Left renal cortex interstitium (tissue), 4 donors: ENCODE results near the gene UNC93B1. TPM values are rescaled to one million over a fixed set of nuclear protein-coding genes. Genes with fewer than 3 reads are reported as not detected.
"Not testable (repeated sequence)": the region's sequence is repeated elsewhere in the genome, so short reads cannot be mapped to it uniquely, and the experiment has no call there.

ENCODE experiments used
- DNase-seq, 4 donors: peaks; one replicate each; pipeline ENCODE4 v3.0.0-alpha.2; 2013; ENCODE audit warnings: low read depth in 4 of 4, low spot score in 2 of 4, missing footprints in 1 of 4
- polyA plus RNA-seq, 4 donors: library from polyadenylated mRNA; unstranded; fragments of 120-200 nt; gene quantifications; one replicate each; pipeline ENCODE4 v1.2.1, GENCODE V29; 2013; ENCODE audit not compliant: insufficient read length in 4 of 4

UNC93B1 gene
- polyA plus RNA-seq, 4 donors: 10.3 to 15.5 (median 12.8) TPM

DNA sequence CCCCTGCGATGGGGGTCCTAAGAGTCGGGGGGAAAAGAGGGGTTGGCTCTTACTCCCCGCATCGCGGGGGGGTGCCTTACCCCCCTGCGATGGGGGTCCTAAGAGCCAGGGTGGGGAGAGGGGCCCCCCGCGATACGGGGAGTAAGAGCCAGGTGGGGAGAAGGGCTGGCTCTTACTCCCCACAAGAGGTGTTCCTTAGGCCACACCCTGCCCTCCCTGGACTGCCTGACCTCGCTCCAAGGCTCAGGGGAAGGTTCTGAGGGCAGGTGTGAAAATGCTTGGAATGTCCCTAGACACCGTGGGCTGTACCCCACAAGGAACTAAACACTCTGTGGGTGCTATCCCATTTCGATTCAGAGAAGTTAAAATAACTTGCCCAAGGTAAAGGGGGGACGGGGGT lies 7.8 kb downstream of the UNC93B1 start:
- DNase-seq: no peak

DNA sequence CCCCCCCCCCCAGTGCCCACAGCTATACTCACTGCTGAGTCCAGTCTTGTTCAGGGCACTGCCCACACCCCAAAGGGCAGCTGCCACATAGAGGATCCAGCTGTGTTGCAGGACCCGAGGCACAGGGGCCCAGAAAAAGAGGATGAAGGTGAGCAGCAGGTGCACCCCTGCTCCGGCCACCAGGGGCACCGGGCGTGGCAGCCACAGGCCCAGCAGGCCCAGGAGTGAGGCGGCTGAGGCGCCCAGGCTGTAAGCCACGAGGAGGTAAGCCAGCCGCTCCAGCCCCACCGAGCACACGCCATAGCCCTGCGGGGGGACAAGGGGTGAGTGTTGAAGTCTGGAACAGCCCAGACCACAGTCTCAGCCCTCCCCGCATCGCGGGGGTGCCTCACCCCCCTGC lies 8.3 kb downstream of the UNC93B1 start:
- not testable (repeated sequence) for DNase-seq

DNA sequence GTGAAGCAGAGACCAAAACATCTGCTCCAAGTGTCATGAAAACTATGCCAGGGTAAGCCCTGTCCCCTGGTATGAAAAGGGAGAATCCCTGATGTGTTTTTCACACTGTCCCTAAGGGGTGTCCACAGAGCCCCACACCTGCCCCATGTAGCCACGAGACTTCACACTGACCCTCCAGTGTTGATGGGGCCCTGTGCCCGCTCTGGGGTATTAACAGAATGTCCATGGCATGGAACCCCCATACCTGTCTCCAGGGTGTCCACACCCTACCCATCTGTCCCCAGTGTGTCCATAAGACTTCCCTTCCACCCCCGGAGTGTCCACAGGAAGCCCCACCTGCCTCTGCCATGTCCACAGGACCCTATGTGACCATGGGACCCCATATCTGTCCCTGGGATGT lies 8.8 kb downstream of the UNC93B1 start:
- DNase-seq: not testable (repeated sequence)

DNA sequence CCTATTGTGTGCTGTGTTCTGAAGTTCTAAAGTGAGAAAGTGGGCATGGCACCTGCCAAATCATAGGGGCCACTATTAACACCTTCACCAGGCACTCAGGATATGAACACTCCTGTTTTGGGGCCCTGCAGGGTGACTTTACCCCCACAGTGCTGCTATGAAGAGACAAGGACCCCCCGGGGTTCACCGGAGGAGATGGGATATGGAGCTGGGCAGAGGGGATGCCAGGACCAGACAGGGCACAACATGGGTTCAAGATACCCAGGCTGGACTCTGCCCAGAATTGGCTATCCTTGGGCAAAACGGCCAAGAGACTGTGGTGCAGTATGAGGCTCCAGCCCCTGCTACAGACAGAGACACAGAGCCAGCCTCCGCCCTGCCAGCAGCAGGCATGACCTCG lies 9.5 kb downstream of the UNC93B1 start:
- DNase-seq: not testable (repeated sequence)

DNA sequence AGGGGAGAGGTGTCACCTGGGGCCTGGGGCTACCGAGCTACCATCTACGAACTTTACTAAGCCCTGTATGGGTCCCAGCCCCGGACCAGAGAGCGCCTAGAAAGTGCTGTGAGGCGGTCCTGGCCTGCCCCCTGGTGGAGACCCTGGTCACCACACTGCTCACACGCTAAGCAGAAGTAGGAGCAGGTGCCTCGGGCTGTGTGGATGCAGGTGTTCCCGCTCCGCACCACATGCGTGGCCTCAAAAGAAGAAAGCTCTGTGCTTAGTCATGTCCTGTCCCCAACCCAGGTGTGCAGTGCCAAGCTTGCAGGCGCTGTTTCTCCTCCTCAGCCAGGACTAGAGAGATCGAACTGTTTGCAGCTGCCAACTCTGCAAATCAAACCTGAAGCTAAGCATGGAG lies 10.1 kb downstream of the UNC93B1 start:
- not testable (repeated sequence) for DNase-seq

DNA sequence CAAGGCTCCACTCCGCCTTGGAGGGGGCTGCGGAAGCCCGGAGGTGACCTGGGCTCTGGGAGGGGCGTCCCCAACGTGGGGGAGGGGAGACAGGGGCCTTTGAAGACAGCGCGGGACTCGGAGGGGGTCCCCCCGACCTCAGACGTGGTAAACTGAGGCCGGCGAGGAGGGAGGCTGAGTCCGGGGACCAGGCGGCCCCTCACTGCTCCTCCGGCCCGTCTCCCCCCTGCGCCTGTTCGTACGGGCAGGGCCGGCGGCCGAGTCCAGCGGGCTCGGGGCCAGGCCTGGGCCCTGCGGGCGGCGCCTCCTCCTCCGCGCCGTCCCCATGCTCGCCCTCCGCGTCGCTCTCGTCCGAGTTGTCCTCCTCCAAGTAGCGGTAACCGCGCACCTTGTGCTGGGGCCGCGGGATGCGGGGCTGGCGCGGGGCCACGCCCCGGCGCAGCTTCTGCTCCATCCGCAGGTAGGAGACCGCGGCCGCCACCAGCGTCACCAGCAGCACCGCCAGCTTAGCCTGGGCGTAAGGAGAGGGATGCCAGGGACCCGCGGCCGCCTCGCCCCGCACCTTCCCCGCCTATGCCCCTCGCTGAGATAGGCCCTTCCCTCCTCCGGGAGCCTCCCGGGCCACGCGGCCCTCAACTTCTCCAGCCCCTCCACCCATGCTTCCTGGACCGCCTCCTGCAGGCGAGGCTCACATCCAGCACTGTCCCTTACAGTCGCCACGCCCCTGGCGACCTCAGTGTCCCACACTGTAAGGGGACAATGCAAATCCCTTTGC lies 12.4 kb downstream of the UNC93B1 start:
- not testable (repeated sequence) for DNase-seq

DNA sequence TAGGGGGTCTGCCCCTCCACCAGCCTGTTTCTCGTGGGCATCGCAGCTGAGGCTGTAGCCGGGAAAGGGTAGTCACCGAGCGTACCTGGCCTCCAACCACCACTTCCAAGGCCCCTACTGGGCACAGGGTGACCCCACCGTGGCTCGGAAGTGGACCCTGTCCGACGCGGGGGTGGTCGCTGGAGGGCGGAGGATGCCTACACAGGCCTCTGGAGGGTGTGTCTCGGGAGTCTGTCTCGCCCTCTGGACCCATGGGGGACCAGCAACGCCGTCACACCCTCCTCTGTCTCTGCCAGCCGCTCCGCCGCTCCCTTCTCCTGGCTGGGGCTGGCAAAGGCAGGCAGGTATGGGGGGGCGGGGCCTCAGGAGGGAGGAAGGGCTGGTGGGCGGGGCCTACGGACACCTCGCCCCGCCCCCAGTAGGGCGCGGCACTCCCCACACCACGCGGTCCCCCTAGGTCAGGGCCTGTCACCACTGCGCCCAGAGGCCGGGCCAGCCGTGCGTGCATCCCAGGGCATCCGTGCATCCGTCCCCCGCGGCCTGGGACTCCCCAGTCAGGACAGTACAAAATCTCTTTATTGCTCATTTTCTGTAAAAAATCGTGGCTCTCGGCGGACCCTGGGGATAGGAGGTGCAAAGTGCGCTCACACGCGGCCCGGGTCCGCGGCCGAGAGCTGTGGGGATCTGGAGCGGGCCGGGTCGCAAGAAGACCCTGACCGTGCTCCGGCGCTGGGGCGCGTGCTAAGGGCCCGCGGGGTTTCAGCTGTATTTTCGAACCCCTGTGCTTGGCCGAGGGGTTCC lies 13.2 kb downstream of the UNC93B1 start:
- not testable (repeated sequence) for DNase-seq

DNA sequence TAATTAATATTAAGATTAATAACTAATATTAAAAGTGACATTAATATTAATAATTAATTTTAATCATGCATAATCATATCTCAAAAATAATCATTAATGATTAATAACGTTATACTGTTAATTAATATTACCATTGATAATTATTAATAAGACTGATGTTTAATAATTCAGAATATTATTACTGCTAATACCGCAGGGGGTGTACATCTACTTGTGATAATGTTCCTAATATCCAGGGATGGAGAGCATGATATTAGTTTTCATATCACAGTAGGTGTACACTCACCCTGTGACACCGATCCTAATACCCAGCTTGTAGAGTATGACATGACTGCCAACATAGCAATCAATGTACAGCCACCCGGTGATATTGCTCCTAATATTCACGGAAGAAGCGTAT lies 18.6 kb downstream of the UNC93B1 start:
- not testable (repeated sequence) for DNase-seq

DNA sequence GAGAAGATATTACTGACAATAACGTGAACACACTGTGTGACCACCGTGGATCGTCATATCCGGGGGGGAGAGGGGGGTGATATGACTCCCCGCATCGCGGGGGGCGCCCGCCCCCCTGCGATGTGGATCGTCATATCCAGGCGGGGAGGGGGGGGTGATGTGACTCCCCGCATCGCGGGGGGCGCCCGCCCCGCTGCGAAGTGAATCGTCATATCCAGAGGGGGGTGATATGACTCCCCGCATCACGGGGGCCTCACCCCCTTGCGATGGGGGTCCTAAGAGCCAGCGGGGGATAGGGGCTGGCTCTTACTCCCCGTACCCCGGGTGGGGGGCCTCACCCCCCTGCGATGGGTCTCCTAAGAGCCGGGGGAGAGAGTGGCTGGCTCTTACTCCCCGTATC lies 19.9 kb downstream of the UNC93B1 start:
- no peak for DNase-seq

DNA sequence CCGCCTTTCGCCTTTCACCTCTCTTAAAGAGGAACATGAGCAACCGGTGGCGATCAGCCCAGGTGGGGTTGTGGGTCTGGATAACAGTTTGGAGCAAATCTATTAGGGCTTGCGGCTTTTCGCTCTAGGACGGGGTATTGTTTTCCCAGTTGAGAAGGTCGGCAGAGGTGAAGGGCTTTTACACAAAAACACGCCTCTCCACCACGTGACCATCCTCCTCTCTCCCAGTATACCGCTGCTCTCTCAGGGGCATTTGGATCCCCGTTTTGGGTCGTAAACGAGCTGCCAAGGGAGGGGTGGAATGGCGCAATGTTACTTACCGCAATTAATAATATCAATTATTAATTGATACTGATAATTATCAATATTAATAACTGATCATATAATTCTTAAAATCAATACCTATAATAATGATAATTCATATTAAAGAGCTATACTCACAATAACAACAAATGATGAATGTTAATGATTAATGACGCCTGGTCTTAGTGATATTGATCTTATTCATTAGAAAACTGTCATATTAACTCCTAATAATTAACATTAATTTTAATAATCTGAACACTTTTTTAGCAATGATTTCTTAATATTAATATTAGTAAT lies 21.5 kb downstream of the UNC93B1 start:
- DNase-seq: not testable (repeated sequence)

DNA sequence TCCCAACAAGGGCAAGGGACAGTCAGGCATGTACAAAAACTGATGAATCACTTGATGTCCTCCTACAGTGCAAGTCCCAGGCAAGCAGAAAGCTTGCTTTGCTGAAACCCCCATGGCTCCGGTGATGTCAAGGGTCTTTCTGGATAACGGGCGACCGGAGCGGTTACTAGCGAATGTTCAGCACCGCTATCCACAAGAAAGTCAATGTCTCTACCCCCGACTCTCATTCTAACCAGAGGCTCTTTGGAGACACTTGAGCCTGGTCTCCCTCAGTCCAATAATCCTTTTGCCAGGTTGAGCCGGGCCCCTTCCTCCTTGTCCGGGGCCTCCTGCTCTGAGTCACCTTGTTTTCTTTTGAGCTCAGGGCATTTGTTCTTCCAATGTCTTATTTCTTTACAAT lies 22.7 kb downstream of the UNC93B1 start:
- DNase-seq: not testable (repeated sequence)

DNA sequence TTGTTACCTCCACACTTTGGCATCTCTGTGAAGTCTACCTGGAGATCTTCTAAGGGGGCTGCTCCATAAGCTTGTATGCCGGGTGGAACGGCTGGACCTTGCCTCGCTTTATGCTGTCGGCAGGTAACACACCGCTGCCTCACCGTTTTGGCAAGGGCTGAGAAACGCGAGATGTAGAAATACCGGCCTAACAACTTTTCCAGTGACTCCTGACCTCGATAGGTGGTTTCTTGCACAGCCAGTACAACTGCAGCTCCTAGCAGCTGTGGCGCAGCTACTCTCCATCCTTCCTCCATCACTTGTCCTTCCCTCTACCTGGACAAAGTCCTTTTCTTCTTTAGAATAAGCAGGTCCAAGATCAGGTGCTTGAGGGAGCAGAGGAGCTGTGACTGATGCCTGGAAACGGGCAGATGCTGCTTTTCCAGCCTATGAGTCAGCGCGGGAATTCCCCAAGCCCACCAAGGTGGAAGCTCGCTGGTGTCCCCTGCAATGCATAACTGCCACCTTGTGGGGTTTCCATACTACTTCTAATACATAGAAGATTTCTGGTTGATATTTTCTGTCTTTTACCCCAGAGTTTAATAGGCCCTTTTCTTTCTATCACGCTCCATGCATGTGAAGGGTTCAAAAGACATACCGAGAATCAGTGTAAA lies 25.0 kb downstream of the UNC93B1 start:
- DNase-seq: not testable (repeated sequence)

DNA sequence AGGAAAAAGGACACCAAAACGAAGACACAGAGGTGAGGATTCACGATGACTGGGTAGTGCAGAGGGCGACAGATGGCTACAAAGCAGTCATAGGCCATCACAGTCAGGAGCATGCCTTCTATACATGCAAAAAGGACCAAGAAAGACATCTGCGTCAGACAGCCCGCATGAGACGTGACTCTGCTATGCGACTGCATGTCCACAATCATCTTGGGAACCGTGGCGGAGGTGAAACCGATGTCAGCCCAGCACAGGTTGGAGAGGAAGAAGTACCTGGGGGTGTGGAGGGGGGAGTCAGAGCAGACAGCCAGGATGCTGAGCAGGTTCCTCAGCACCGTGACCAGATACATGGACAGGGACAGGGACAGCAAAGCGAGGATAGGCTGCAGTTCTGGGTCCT lies 29.2 kb downstream of the UNC93B1 start:
- DNase-seq: not testable (repeated sequence)

DNA sequence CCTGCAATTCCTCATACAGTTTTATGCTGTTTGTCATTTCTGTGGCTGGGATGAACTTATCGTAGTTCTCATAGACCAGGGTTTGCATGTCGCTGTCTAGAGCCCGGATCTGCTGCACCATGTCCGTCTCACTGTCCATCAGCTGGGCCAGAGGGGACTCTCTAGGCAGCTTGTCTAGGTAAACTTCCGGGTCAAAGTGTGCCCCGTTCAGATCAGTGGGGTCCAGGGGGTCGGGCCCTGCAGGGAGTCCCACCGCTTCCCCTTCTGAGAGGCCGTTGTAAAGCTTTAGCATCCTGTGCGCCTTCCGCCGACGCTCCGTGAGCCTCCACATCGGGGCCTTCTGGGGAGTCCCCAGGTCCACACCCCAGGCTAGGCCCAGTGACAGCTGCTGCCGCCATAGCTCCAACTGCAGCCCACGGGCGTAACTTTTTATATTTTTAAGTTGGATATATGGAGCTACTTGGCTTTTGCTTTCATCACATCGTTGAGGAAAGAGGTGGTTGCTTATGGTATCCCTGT lies 38.0 kb downstream of the UNC93B1 start:
- not testable (repeated sequence) for DNase-seq

DNA sequence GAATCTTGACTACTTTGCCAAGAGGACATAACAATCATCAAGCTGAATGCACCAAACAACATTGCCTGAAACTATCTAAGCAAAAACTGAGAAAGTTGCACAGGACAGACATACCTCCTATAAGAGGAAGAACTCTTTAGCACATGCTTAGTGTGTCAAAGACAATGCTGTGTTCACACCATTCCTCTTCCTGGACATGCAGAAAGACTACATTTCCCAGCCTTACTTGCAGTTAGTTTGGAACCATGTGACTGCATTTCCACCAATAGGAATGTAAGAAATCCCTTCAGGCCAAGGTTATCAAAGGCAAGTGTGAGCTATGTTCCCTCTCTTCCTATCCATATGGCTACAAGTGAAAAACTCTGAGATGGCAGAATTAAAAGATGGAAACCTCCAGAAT lies 39.2 kb downstream of the UNC93B1 start:
- not testable (repeated sequence) for DNase-seq

DNA sequence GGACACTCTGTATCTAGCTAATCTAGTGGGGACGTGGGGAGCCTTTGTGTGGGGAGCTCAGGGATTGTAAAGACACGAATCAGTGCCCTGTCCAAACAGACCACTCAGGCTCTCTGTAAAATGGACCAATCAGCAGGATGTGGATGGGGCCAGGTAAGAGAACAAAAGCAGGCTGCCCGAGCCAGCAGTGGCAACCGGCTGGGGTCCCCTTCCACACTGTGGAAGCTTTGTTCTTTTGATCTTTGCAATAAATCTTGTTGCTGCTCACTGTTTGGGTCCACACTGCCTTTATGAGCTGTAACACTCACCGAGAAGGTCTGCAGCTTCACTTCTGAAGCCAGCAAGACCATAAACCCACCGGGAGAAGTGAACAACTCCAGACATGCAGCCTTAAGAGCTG lies 40.0 kb downstream of the UNC93B1 start:
- not testable (repeated sequence) for DNase-seq

DNA sequence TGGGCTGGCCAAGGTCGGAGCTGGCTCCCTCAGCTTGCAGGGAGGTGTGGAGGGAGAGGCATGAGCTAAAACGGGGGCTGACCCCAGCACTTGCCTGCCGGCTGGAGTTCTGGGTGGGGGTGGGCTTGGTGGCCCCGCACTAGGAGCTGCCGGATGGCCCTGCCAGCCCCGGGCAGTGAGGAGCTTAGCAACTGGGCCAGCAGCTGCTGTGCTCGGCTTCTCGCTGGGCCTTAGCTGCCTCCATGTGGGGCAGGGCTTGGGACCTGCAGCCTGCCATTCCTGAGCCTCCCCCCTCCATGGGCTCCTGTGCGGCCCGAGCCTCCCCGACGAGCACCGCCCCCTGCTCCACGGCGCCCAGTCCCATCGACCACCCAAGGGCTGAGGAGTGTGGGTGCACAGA lies 40.7 kb downstream of the UNC93B1 start:
- not testable (repeated sequence) for DNase-seq

DNA sequence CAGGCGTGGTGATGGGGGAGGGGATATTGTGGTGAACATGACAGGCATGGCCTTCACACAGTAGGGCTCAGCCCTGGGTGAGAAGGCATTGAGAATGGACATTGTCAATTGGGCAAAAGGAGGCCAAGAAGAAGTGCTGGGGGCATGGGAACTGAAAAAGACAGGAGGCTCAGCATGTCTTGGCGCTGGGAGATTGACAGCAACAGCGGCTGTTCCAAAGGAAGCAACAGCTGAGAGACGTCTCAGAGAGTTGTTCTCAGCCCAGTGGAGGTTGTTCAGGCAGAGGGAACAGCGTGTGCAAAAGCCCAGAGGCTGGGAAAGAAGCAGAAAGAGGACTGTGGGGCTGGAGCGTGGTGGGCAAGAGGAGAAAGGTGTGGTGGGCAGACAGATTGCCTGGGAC lies 47.7 kb downstream of the UNC93B1 start:
- not testable (repeated sequence) for DNase-seq

DNA sequence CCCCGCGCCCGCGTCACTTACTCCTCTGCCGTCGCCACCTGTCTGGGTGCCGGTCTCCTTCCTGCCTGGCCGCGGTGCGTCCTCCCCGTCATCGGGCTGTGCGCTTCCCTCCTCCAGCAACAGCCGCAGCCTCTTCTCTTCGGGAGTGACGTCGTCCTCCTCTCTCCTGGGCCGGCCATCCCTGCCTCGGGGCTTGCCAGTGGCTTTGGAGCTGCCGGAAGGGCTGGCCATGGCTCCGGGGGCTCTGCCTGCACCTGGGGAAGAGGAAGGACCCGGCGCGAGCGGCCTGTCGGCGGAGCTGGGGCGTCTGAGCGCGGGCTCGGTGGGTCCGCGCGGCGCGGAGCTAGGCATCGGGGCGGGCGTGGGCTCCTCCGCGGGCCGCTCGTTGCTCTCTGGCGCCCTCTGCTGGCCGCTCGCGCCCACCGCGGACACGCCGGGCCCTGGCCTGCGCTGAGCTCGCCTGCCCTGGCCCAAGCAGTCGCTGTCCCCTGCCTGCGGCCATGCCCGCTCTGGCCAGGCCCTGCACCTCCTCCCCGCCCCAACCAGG lies 48.4 kb downstream of the UNC93B1 start:
- DNase-seq: peak; percentile 31 to 63 (median 46)

DNA sequence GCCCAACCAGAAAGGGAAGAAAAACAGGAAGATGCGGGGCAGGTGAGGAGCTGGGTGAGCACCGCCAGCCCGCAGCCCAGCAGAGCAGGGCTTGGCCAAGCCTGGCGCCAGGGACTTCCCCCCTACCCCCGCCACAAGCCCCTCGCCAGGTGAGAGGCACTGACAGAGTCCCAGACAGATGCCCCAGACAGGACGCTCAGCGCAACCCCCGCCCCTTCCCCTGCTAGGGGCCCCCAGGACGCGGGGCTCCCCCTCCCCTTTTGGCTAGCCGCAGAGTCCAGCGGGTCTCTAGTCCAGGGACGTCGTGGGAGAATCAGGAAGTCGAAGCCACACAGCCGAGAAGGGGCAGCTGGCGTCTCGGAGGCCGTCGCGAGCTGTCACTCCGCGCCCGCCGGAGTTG lies 48.9 kb downstream of the UNC93B1 start:
- not testable (repeated sequence) for DNase-seq
